Tibial nerve (tissue), 4 donors: ENCODE results near the gene ATF5. TPM values are rescaled to one million over a fixed set of nuclear protein-coding genes. Genes with fewer than 3 reads are reported as not detected.

Experiments used
- DNase-seq, 2 donors: peaks; one replicate each; pipeline ENCODE4 v3.0.0-alpha.2; 2019; ENCODE audit warnings: low spot score in 2 of 2
- H3K27ac ChIP-seq, 4 donors: fragments of 200-600 bp; sonication (generic) in 3 of 4; one replicate each; pipeline ENCODE4 v1.5.1; 2017 to 2019; ENCODE audit warnings: mild to moderate bottlenecking in 1 of 4
- H3K27me3 ChIP-seq, 2 donors: fragments of 200-600 bp; sonication (generic) in 1 of 2; one replicate each; pipeline versions ENCODE4 v1.5.1 to v1.6.0; 2017 to 2019
- H3K36me3 ChIP-seq, 3 donors: fragments of 200-600 bp; sonication (generic); one replicate each; pipeline ENCODE4 v1.5.1; 2018 to 2019
- H3K4me1 ChIP-seq, 4 donors: fragments of 200-600 bp; sonication (generic) in 3 of 4; one replicate each; pipeline ENCODE4 v1.5.1; 2017 to 2019
- H3K4me3 ChIP-seq, 4 donors: fragments of 200-600 bp; sonication (generic) in 3 of 4; one replicate each; pipeline ENCODE4 v1.5.1; 2017 to 2019; ENCODE audit warnings: mild to moderate bottlenecking in 1 of 4, moderate library complexity in 1 of 4
- H3K9me3 ChIP-seq, 4 donors: fragments of 200-600 bp; sonication (generic) in 3 of 4; one replicate each; pipeline ENCODE4 v1.5.1; 2017 to 2019
- EP300 ChIP-seq, 2 donors: sonication (generic); formaldehyde crosslinking; IDR thresholded peaks; one replicate each; pipeline ENCODE4 v1.6.1; 2017; ENCODE audit warnings: antibody characterized with exemption in 2 of 2, mild to moderate bottlenecking in 1 of 2
- POLR2A ChIP-seq, 2 donors: fragments of 450-650 bp; IDR thresholded peaks; one replicate each; pipeline ENCODE4 v1.6.1; 2017; ENCODE audit warnings: antibody characterized with exemption in 2 of 2, mild to moderate bottlenecking in 2 of 2, moderate library complexity in 2 of 2
- WGBS, 2 donors: methylation state at CpG; one replicate each; pipeline ENCODE4 v1.1.5; 2018; 5-methylcytosine and 5-hydroxymethylcytosine counted together
- total RNA-seq, 4 donors: library from RNA; depleted of rRNA; stranded (reverse); fragments of >200 nt; gene quantifications; one replicate each; pipeline ENCODE4 v1.1.0, GENCODE V29; 2016
- TF ChIP-seq, protein P1 (sequence below), 5 experiments: fragments of 200-600 bp in 3 of 5; fragments of 450-650 bp in 2 of 5; sonication (generic) in 3 of 5; IDR thresholded peaks; one replicate each; pipeline ENCODE4 v1.5.1; 2016 to 2019; ENCODE audit warnings: antibody characterized with exemption in 5 of 5, mild to moderate bottlenecking in 3 of 5, moderate library complexity in 2 of 5

ATF5 gene
- total RNA-seq, 4 donors from 2014 or later: 12.6 to 19.0 (median 14.8) TPM

DNA sequence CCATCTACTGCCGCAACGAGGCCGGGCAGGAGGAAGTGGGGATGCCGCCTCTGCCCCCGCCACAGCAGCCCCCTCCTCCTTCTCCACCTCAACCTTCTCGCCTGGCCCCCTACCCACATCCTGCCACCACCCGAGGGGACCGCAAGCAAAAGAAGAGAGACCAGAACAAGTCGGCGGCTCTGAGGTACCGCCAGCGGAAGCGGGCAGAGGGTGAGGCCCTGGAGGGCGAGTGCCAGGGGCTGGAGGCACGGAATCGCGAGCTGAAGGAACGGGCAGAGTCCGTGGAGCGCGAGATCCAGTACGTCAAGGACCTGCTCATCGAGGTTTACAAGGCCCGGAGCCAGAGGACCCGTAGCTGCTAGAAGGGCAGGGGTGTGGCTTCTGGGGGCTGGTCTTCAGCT lies 3.7 kb downstream of the ATF5 start:
- H3K27ac ChIP-seq: no peak overlapping the region
- H3K4me1 ChIP-seq: peaks cover 0 to 26% (median 12%) of the 10 kb centered on the region in 4 donors
- no peak for TF ChIP-seq POLR2A (IDR thresholded peaks at IDR 0.05)
- no peak for TF ChIP-seq EP300 (IDR thresholded peaks at IDR 0.05)
- WGBS, 2 donors: 91 to 92% methylated on average over 25 of the region's 25 CpGs
- H3K36me3 ChIP-seq: peaks cover 0 to 15% (median 0%) of the 10 kb centered on the region in 3 donors
- H3K9me3 ChIP-seq: no peaks in the 10 kb centered on the region
- H3K27me3 ChIP-seq: no peaks in the 10 kb centered on the region
- no peak for DNase-seq
- no peak overlapping the region for H3K4me3 ChIP-seq

DNA sequence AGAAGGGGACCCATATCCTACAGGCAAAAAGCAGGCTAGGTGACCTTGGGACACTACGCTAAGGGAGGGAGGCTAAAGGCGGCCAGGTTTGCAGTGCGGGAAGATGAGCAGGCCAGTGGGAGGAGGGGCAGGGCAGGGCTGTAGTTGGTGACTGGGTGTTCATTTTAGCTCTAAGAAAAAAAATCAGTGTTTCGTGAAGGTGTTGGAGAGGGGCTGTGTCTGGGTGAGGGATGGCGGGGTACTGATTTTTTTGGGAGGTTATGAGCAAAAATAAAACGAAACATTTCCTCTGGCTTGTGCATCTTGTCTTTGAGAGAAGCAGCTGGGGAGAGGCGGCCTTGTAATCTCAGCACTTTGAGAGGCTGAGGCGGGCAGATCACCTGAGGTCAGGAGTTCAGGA lies 4.6 kb downstream of the ATF5 start:
- Histone ChIP-seq H3K27ac (no peak overlapping the region), H3K4me1 (peaks cover 1 to 21% (median 8%) of the 10 kb centered on the region in 4 donors), H3K27me3 (no peaks in the 10 kb centered on the region), H3K36me3 (peaks cover 0 to 14% (median 0%) of the 10 kb centered on the region in 3 donors), H3K4me3 (no peak overlapping the region), H3K9me3 (no peaks in the 10 kb centered on the region)
- 95 to 97% methylated on average over 8 of the region's 8 CpGs for WGBS, 2 donors
- no peak for TF ChIP-seq EP300 (IDR thresholded peaks at IDR 0.05)
- no peak for TF ChIP-seq POLR2A (IDR thresholded peaks at IDR 0.05)
- TF ChIP-seq, protein P1, sequence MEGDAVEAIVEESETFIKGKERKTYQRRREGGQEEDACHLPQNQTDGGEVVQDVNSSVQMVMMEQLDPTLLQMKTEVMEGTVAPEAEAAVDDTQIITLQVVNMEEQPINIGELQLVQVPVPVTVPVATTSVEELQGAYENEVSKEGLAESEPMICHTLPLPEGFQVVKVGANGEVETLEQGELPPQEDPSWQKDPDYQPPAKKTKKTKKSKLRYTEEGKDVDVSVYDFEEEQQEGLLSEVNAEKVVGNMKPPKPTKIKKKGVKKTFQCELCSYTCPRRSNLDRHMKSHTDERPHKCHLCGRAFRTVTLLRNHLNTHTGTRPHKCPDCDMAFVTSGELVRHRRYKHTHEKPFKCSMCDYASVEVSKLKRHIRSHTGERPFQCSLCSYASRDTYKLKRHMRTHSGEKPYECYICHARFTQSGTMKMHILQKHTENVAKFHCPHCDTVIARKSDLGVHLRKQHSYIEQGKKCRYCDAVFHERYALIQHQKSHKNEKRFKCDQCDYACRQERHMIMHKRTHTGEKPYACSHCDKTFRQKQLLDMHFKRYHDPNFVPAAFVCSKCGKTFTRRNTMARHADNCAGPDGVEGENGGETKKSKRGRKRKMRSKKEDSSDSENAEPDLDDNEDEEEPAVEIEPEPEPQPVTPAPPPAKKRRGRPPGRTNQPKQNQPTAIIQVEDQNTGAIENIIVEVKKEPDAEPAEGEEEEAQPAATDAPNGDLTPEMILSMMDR (IDR thresholded peaks at IDR 0.05): no peak
- DNase-seq: no peak

DNA sequence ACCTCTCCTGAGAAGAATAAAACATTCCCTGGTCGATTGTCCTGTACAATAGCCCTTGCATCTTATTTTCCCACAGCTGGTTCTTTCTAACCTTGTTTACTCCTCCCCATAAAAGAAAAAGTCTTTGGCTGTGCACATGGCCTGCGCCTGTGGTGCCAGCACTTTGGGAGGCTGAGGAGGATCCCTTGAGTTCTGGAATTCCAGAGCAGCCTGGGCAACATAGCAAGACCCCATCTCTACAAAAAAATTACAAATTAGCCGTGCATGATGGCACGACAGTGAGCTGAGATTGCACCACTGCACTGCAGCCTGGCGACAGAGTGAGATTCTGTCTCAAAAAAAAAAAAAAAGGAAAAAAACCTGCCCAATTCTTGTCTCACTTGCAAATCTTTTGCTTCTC lies 7.5 kb downstream of the ATF5 start:
- Histone ChIP-seq H3K4me1 (peaks cover 0 to 10% (median 5%) of the 10 kb centered on the region in 4 donors), H3K27me3 (no peaks in the 10 kb centered on the region), H3K36me3 (peaks cover 0 to 14% (median 0%) of the 10 kb centered on the region in 3 donors), H3K27ac (no peak overlapping the region), H3K9me3 (no peaks in the 10 kb centered on the region), H3K4me3 (no peak overlapping the region)
- no peak for TF ChIP-seq POLR2A (IDR thresholded peaks at IDR 0.05)
- TF ChIP-seq, protein P1 (IDR thresholded peaks at IDR 0.05): no peak
- TF ChIP-seq EP300 (IDR thresholded peaks at IDR 0.05): no peak
- no peak for DNase-seq
- 68 to 70% methylated on average over 5 of the region's 5 CpGs for WGBS, 2 donors

DNA sequence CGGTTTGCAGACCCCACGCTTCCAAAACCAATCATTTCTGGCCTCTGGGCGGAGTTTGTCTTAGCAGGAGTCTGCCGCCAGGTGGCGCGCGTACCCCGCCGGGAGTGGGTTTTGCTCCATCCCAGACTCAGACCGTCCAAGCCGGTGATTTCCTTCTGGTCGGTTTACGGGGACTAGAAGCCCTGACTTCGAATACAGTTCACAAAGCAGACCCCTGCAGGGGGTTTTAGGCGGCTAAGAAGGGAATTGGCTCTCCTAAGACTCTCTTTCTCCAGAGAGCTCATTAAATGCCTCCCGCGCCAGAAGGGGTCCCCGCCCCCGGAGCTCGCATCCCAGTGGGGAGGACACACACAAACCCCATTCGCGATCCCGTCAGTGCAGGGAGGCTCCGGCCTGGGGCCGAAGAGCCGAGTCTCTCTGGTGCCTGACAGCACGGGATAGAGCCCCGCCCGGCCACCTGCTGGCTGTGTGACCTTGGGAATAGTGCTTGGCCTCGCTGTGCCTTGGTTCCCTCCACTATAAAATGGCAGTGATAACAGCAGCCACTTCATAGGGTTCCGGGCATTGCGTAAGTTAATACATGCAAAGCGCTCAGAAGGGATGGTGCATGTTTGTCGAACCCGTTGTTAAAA lies 8.9 kb downstream of the ATF5 start:
- TF ChIP-seq POLR2A (IDR thresholded peaks at IDR 0.05) (no peak), EP300 (IDR thresholded peaks at IDR 0.05) (no peak)
- TF ChIP-seq, protein P1 (IDR thresholded peaks at IDR 0.05): peak; percentile 93 to 97 (median 95)
- H3K4me1 ChIP-seq: peaks cover 0 to 10% (median 5%) of the 10 kb centered on the region in 4 donors
- H3K36me3 ChIP-seq: peaks cover 0 to 6% (median 0%) of the 10 kb centered on the region in 3 donors
- H3K27me3 ChIP-seq: no peaks in the 10 kb centered on the region
- WGBS, 2 donors: 15 to 29% methylated on average over 16 to 30 of the region's 35 CpGs
- H3K4me3 ChIP-seq: peak overlapping the region in 2 of 4 donors; percentile 7 to 26
- peak; percentile 49 to 71 for DNase-seq
- no peaks in the 10 kb centered on the region for H3K9me3 ChIP-seq
- no peak overlapping the region for H3K27ac ChIP-seq

DNA sequence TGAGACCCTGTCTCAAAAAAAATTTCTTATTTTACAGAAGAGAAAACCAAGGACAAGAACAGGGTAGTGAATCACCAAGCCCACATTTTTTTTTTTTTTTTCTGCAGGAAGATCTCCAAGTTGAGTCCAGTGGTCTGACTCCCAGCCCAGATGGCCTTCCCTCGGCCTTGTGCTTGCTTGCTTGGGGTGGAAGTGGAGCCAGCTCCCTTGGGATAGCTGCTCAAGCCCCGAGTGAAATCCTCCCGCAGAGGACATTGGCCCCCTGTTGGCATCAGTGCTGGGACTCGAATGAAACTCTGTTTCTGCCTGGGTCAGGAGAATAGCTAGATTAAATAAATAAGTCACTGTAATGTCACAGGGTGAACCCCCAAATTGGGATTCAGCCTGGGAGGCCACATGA lies 9.7 kb downstream of the ATF5 start:
- TF ChIP-seq, protein P1 (IDR thresholded peaks at IDR 0.05): no peak
- TF ChIP-seq EP300 (IDR thresholded peaks at IDR 0.05): no peak
- TF ChIP-seq POLR2A (IDR thresholded peaks at IDR 0.05): no peak
- DNase-seq: no peak
- Histone ChIP-seq H3K27ac (no peak overlapping the region), H3K4me1 (peaks cover 0 to 10% (median 5%) of the 10 kb centered on the region in 4 donors), H3K36me3 (no peaks in the 10 kb centered on the region), H3K27me3 (no peaks in the 10 kb centered on the region), H3K9me3 (no peaks in the 10 kb centered on the region), H3K4me3 (no peak overlapping the region)
- WGBS, 2 donors: 58 to 75% methylated on average over 4 of the region's 4 CpGs
